Activated B cell treated with CpG ODN at 0.5 μM for 24 hours (primary cell): ENCODE results near the gene RAB11FIP3. TPM values are rescaled to one million over a fixed set of nuclear protein-coding genes. Genes with fewer than 3 reads are reported as not detected.
"Not testable (repeated sequence)": the region's sequence is repeated elsewhere in the genome, so short reads cannot be mapped to it uniquely, and the experiment has no call there.

Experiments
- ATAC-seq: fragments of 200-7000 bp; cut with Tn5 transposase; one replicate; pipeline ENCODE4 v1.10.0; 2021; ENCODE audit warnings: low read depth, mild to moderate bottlenecking, moderate library complexity
- CTCF ChIA-PET: fragments of 350-600 bp; sonication (Branson Sonifier 250); formaldehyde crosslinking; loops from one replicate; lab custom pipeline; 2021; ENCODE audit warnings: antibody characterized with exemption; lab: Charles Lee
- POLR2A ChIA-PET: fragments of 350-600 bp; sonication (Branson Sonifier 250); formaldehyde crosslinking; loops from one replicate; lab custom pipeline; 2021; ENCODE audit warnings: antibody characterized with exemption; lab: Charles Lee
- DNase-seq: peaks from one replicate; pipeline ENCODE4 v3.0.0; 2022
- H3K27ac Mint-ChIP-seq: one replicate; pipeline ENCODE4 v1.8.0; 2020; ENCODE audit warnings: mixed read lengths
- H3K27me3 Mint-ChIP-seq: one replicate; pipeline ENCODE4 v1.8.0; 2021; ENCODE audit warnings: mixed read lengths
- H3K36me3 Mint-ChIP-seq: one replicate; pipeline ENCODE4 v1.8.0; 2021; ENCODE audit warnings: low read depth, mixed read lengths
- H3K4me1 Mint-ChIP-seq: one replicate; pipeline ENCODE4 v1.8.0; 2021; ENCODE audit warnings: mixed read lengths
- H3K4me3 Mint-ChIP-seq: one replicate; pipeline ENCODE4 v1.8.0; 2020; ENCODE audit warnings: mild to moderate bottlenecking, mixed read lengths
- H3K9me3 Mint-ChIP-seq: one replicate; pipeline ENCODE4 v1.8.0; 2020; ENCODE audit warnings: mixed read lengths
- CTCF ChIP-seq: fragments of 200-600 bp; IDR thresholded peaks from one replicate; pipeline ENCODE4 v1.8.0; 2022; ENCODE audit warnings: antibody characterized with exemption, mild to moderate bottlenecking
- intact Hi-C: fragments of 100-400 bp; cut with micrococcal nuclease; formaldehyde crosslinking; loops from one replicate; pipeline ENCODE4 v1.15.1; 2024
- total RNA-seq: library from RNA; stranded (reverse); gene quantifications from 2 replicates; pipeline ENCODE4 v1.2.3, GENCODE V29; 2022

The RAB11FIP3 gene
- total RNA-seq, 1 donor from 2014 or later = 35.4 TPM

- H3K27ac Mint-ChIP-seq = no peak overlapping the region
- CTCF ChIA-PET = no interaction called here
- TF ChIP-seq CTCF = no peak
- H3K9me3 Mint-ChIP-seq = no peaks in the 10 kb centered on the region
- no peak for ATAC-seq
- H3K4me3 Mint-ChIP-seq = no peak overlapping the region
- DNase-seq = no peak
- peaks cover 27% of the 10 kb centered on the region for H3K36me3 Mint-ChIP-seq
- POLR2A ChIA-PET = no interaction called here
- no peaks in the 10 kb centered on the region for H3K4me1 Mint-ChIP-seq
- no peaks in the 10 kb centered on the region for H3K27me3 Mint-ChIP-seq
- intact Hi-C loops = no loop called here
These were observed 41.2 kb downstream of the RAB11FIP3 start for GRCh38 chr16:466651-467050.

GRCh38 chr16:467249-467871 is 41.9 kb downstream of the RAB11FIP3 start:
- CTCF ChIA-PET, H3K4me3 Mint-ChIP-seq: not testable (repeated sequence)

GRCh38 chr16:468068-468821 is 42.8 kb downstream of the RAB11FIP3 start:
- Mint-ChIP-seq H3K27me3 (no peaks in the 10 kb centered on the region), H3K4me1 (no peaks in the 10 kb centered on the region), H3K36me3 (peaks cover 23% of the 10 kb centered on the region), H3K4me3 (no peak overlapping the region), H3K27ac (no peak overlapping the region), H3K9me3 (no peaks in the 10 kb centered on the region)
- no peak for DNase-seq
- POLR2A ChIA-PET = no interaction called here
- TF ChIP-seq CTCF = no peak
- intact Hi-C loops = no loop called here
- ATAC-seq = no peak
- CTCF ChIA-PET = no interaction called here

More at GRCh38 chr16:467249-467871, 41.9 kb downstream of the RAB11FIP3 start:
- ATAC-seq, intact Hi-C loops, H3K9me3 Mint-ChIP-seq, POLR2A ChIA-PET, DNase-seq, H3K27me3 Mint-ChIP-seq, H3K27ac Mint-ChIP-seq, H3K4me1 Mint-ChIP-seq: not testable (repeated sequence)
- H3K36me3 Mint-ChIP-seq = peaks cover 24% of the 10 kb centered on the region

GRCh38 chr16:469459-469858 is 44.0 kb downstream of the RAB11FIP3 start:
- ATAC-seq, H3K27ac Mint-ChIP-seq, H3K4me1 Mint-ChIP-seq, POLR2A ChIA-PET, H3K27me3 Mint-ChIP-seq, H3K9me3 Mint-ChIP-seq, DNase-seq, intact Hi-C loops, H3K4me3 Mint-ChIP-seq, CTCF ChIA-PET: not testable (repeated sequence)
- H3K36me3 Mint-ChIP-seq = peaks cover 30% of the 10 kb centered on the region

GRCh38 chr16:470418-470817 is 45.0 kb downstream of the RAB11FIP3 start:
- no peak for DNase-seq
- no peaks in the 10 kb centered on the region for H3K4me1 Mint-ChIP-seq
- no peak overlapping the region for H3K27ac Mint-ChIP-seq
- no peak overlapping the region for H3K4me3 Mint-ChIP-seq
- no peak for ATAC-seq
- H3K36me3 Mint-ChIP-seq = peaks cover 30% of the 10 kb centered on the region
- H3K9me3 Mint-ChIP-seq = no peaks in the 10 kb centered on the region
- intact Hi-C loops = no loop called here
- ChIA-PET POLR2A (no interaction called here), CTCF (no interaction called here)
- no peak for TF ChIP-seq CTCF
- H3K27me3 Mint-ChIP-seq = no peaks in the 10 kb centered on the region
